CD4-positive, alpha-beta T cell treated with Interleukin-17A for 1 hour (primary cell): ENCODE data around the gene PHEX.

Experiments used
- DNase-seq: peaks from one replicate; pipeline ENCODE4 v3.0.0-alpha.2; 2020

Gene PHEX

GRCh38 chrX:22041907-22042530 is 9.9 kb downstream of the PHEX start:
- DNase-seq = no peak

- no peak for DNase-seq
Observed at GRCh38 chrX:22043872-22044271, 11.7 kb downstream of the PHEX start.

GRCh38 chrX:22047468-22047867 is 15.3 kb downstream of the PHEX start:
- DNase-seq = no peak

GRCh38 chrX:22053481-22053880 is 21.4 kb downstream of the PHEX start:
- no peak for DNase-seq

GRCh38 chrX:22056235-22056634 is 24.1 kb downstream of the PHEX start:
- no peak for DNase-seq

- DNase-seq = no peak
Observed at GRCh38 chrX:22057667-22058066, 25.5 kb downstream of the PHEX start.

- no peak for DNase-seq
Observed at GRCh38 chrX:22059775-22060174, 27.6 kb downstream of the PHEX start.

- no peak for DNase-seq
Observed at GRCh38 chrX:22060415-22061280, 28.5 kb downstream of the PHEX start.

- no peak for DNase-seq
Observed at GRCh38 chrX:22063284-22063683, 31.2 kb downstream of the PHEX start.

GRCh38 chrX:22069586-22069985 is 37.5 kb downstream of the PHEX start:
- DNase-seq = no peak

GRCh38 chrX:22073928-22074327 is 41.8 kb downstream of the PHEX start:
- no peak for DNase-seq

GRCh38 chrX:22078117-22078516 is 46.0 kb downstream of the PHEX start:
- DNase-seq = no peak

GRCh38 chrX:22081475-22082092 is 49.5 kb downstream of the PHEX start:
- peak; percentile 22 for DNase-seq

GRCh38 chrX:22086003-22086402 is 53.9 kb downstream of the PHEX start:
- DNase-seq = no peak

GRCh38 chrX:22087011-22087557 is 55.0 kb downstream of the PHEX start:
- no peak for DNase-seq

- no peak for DNase-seq
Observed at GRCh38 chrX:22088326-22088725, 56.2 kb downstream of the PHEX start.

GRCh38 chrX:22090181-22090580 is 58.1 kb downstream of the PHEX start:
- no peak for DNase-seq

- DNase-seq = no peak
Observed at GRCh38 chrX:22093550-22093949, 61.4 kb downstream of the PHEX start.

GRCh38 chrX:22095286-22095685 is 63.2 kb downstream of the PHEX start:
- no peak for DNase-seq

- no peak for DNase-seq
Observed at GRCh38 chrX:22095856-22096255, 63.7 kb downstream of the PHEX start.

GRCh38 chrX:22097012-22097694 is 65.0 kb downstream of the PHEX start:
- DNase-seq = no peak

- no peak for DNase-seq
Observed at GRCh38 chrX:22105231-22105630, 73.1 kb downstream of the PHEX start.

- no peak for DNase-seq
Observed at GRCh38 chrX:22105971-22106370, 73.8 kb downstream of the PHEX start.
